ENCODE measurements around the gene SH3PXD2A. TPM values are rescaled to one million over a fixed set of nuclear protein-coding genes. Genes with fewer than 3 reads are reported as not detected.

SH3PXD2A gene
- total and polyA plus RNA-seq, 12 donors: 5.7 to 34.5 (median 19.2) TPM

GRCh38 chr10:103826885-103827284 lies 28.5 kb downstream of the SH3PXD2A start:
- Histone ChIP-seq H3K27me3 (no peaks in the 10 kb centered on the region), H3K4me3 (no peak overlapping the region), H3K4me1 (replicated peaks in 1 of 2) (no peaks in the 10 kb centered on the region), H3K27ac (no peak overlapping the region), H3K36me3 (replicated peaks in 1 of 2) (no peaks in the 10 kb centered on the region), H3K9me3 (replicated peaks in 1 of 3) (no peaks in the 10 kb centered on the region)
- TF ChIP-seq CTCF (IDR thresholded peaks at IDR 0.05) (no peak), POLR2A (IDR thresholded peaks at IDR 0.05) (no peak)
- 90 to 95% (median 94%) methylated on average over 7 of the region's 7 CpGs for WGBS, 4 donors
- no peak for DNase-seq
- intact Hi-C loops (cut with DNase I): no loop called here

GRCh38 chr10:103824281-103824680 lies 31.1 kb downstream of the SH3PXD2A start:
- intact Hi-C loops (cut with DNase I): no loop called here
- Histone ChIP-seq H3K4me3 (no peak overlapping the region), H3K4me1 (replicated peaks in 1 of 2) (peaks cover 0 to 9% of the 10 kb centered on the region in 2 donors), H3K27ac (no peak overlapping the region), H3K27me3 (no peaks in the 10 kb centered on the region), H3K36me3 (replicated peaks in 1 of 2) (no peaks in the 10 kb centered on the region), H3K9me3 (replicated peaks in 1 of 3) (no peaks in the 10 kb centered on the region)
- DNase-seq: no peak
- WGBS, 4 donors: 60 to 64% (median 61%) methylated on average over 6 of the region's 6 CpGs
- TF ChIP-seq CTCF (IDR thresholded peaks at IDR 0.05) (no peak), POLR2A (IDR thresholded peaks at IDR 0.05) (no peak)

GRCh38 chr10:103823706-103824272 lies 31.6 kb downstream of the SH3PXD2A start:
- H3K36me3 ChIP-seq (replicated peaks in 1 of 2): no peaks in the 10 kb centered on the region
- no peak overlapping the region for H3K4me3 ChIP-seq
- H3K4me1 ChIP-seq (replicated peaks in 1 of 2): peaks cover 0 to 9% of the 10 kb centered on the region in 2 donors
- WGBS, 4 donors: 77 to 86% (median 81%) methylated on average over 6 to 9 of the region's 9 CpGs
- TF ChIP-seq CTCF (IDR thresholded peaks at IDR 0.05) (no peak), POLR2A (IDR thresholded peaks at IDR 0.05) (no peak)
- intact Hi-C loops (cut with DNase I): no loop called here
- no peak for DNase-seq
- no peak overlapping the region for H3K27ac ChIP-seq
- H3K9me3 ChIP-seq (replicated peaks in 1 of 3): no peaks in the 10 kb centered on the region
- no peaks in the 10 kb centered on the region for H3K27me3 ChIP-seq

GRCh38 chr10:103822800-103823199 lies 32.6 kb downstream of the SH3PXD2A start:
- H3K4me1 ChIP-seq (replicated peaks in 1 of 2): peaks cover 0 to 9% of the 10 kb centered on the region in 2 donors
- DNase-seq: no peak
- intact Hi-C loops (cut with DNase I): no loop called here
- no peak overlapping the region for H3K27ac ChIP-seq
- TF ChIP-seq CTCF (IDR thresholded peaks at IDR 0.05) (no peak), POLR2A (IDR thresholded peaks at IDR 0.05) (no peak)
- H3K4me3 ChIP-seq: no peak overlapping the region
- H3K36me3 ChIP-seq (replicated peaks in 1 of 2): no peaks in the 10 kb centered on the region
- 56 to 73% (median 65%) methylated on average over 3 of the region's 3 CpGs for WGBS, 4 donors
- no peaks in the 10 kb centered on the region for H3K27me3 ChIP-seq
- H3K9me3 ChIP-seq (replicated peaks in 1 of 3): no peaks in the 10 kb centered on the region

Data from adrenal gland (tissue), 12 donors.